Measurements from ENCODE around the gene ZFP36L1.

The ZFP36L1 gene

DNA sequence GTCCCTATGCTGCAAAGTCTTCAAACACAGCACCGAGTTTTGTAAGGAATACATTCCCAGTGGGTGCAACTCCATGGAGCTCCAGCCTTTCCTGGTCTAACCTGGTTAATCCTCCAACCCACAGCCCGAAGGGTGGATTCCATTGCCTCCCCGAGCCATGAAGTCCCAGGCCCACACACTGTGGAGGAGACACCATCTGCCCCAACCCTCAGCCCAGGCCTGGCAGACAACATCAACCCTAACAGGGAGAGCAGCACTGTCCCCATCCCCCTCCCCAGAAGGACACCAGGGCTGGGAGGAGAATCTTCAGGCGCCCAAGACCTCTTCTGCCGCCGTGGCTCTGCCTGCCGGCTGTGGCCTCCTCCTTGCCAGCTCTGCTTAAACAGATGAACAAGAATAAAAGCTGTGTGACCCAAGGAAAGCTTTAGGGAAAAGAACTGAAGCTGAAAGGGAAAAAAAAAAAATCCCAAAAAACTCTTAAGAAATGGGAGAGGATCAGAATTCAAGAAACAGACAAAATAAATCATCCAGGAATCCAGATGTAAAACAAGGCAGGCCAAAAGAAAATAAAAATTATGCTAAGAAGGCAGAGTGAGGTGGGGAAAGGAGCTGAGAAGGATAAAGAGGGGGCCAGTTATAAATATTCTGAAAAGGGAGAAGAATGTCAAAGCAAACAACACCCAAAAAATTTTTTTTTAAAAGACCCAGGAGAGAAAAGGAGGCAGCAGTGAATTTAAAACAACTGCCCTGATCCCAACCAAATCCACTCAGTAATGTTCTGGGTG is 16.0 kb upstream of the ZFP36L1 start:
- TF ChIP-seq, protein P1, sequence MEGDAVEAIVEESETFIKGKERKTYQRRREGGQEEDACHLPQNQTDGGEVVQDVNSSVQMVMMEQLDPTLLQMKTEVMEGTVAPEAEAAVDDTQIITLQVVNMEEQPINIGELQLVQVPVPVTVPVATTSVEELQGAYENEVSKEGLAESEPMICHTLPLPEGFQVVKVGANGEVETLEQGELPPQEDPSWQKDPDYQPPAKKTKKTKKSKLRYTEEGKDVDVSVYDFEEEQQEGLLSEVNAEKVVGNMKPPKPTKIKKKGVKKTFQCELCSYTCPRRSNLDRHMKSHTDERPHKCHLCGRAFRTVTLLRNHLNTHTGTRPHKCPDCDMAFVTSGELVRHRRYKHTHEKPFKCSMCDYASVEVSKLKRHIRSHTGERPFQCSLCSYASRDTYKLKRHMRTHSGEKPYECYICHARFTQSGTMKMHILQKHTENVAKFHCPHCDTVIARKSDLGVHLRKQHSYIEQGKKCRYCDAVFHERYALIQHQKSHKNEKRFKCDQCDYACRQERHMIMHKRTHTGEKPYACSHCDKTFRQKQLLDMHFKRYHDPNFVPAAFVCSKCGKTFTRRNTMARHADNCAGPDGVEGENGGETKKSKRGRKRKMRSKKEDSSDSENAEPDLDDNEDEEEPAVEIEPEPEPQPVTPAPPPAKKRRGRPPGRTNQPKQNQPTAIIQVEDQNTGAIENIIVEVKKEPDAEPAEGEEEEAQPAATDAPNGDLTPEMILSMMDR (IDR thresholded peaks at IDR 0.05): no peak
- TF ChIP-seq ZFX (IDR thresholded peaks at IDR 0.05; ENCODE audit: borderline replicate concordance): no peak

DNA sequence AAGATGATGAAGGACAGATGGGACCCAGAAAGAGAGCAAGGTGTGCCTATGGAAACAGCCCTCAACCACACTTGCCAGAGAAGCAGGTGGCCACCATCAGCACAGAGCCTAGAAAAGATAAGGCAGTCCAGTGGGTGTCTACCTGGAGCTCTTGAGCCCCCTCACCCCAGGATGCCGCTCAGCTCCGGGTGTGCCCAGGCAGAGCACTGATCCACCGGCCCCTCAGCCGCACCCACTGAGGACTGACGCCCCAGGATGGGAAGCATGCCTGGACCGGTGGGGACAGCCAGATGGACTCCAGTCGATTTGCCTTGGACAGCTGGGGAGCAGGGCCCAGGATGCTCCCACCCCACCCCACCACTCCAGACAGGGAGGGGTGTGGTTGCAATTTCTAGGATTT is 15.1 kb upstream of the ZFP36L1 start:
- H3K27ac ChIP-seq: no peak overlapping the region
- TF ChIP-seq, protein P1 (IDR thresholded peaks at IDR 0.05): no peak
- no peak for TF ChIP-seq ZFX (IDR thresholded peaks at IDR 0.05; ENCODE audit: borderline replicate concordance)

More for the DNA sequence above, 16.0 kb upstream of the ZFP36L1 start:
- H3K27ac ChIP-seq: no peak overlapping the region

DNA sequence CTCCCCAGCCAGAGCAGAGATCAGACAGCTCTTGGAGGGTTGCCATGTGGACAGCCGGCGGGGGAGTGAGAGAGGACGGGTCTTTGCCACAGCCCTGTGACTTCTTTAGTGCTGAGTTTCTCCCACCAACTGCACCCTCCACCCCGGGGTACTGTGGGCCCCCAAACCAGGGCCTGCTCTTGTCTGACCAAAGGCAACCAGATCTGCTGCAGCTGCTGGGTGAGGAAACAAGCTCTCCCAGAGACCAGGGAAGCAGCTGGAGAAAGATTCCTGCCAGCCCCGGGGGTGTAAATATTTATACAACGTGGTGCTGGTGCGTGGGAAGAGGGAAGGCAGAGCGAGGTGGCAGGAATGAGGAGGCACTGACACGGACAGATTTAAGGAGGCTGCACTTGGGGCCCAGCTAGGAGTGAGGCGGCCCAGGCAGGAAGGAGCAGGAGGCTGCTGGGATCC is 14.3 kb upstream of the ZFP36L1 start:
- TF ChIP-seq, protein P1 (IDR thresholded peaks at IDR 0.05): no peak
- no peak for TF ChIP-seq ZFX (IDR thresholded peaks at IDR 0.05; ENCODE audit: borderline replicate concordance)
- no peak overlapping the region for H3K27ac ChIP-seq

DNA sequence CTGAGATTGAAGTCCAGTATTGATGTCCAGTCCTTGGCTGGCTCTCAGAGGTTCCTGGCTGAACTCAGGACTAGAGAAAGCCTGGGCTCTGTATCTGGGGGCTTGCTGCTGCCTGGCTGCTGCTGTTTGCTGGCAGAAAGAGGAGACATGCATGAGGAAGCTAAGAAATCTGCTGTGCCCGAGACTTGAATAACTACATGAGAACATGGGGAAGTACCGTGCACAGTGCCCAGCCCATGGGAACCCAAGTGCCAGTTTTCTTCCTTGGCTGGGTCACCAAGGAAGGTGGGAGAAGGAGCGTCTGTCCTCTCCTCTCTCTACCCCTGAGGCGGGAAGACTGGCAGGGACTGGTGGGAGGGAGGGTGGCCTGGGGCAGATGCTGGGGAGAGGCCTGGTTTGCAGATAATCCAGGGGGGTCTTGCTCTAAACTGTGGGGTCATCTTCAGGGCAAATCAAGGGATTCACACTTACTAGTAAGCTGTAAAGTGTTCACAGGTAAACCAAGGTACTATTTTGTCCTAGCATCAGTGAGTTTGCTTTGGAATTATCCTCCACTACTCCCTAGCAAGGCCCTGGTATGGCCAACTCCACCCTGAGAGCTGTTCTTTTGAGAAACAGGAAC is 13.8 kb upstream of the ZFP36L1 start:
- no peak for TF ChIP-seq ZFX (IDR thresholded peaks at IDR 0.05; ENCODE audit: borderline replicate concordance)
- TF ChIP-seq, protein P1 (IDR thresholded peaks at IDR 0.05): no peak
- H3K27ac ChIP-seq: no peak overlapping the region

DNA sequence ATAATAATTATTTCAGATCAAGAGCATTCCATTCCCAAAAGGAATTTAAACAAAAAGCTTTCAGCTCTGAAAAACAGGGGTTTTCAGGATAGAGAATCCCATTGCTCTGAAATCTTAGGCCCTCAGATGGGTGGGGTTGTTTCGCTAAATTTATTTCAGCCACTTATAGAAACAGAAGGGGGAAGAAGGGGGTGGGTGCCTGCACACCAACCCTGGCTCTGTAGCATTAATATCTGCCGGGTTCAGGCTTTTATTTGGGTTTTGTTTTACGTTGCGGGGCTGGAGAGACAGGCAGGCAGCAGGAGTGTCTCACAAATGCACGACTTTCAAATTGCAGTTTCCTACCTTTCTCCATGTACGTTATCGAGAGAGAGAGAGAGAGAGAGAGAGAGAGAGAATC is 12.5 kb upstream of the ZFP36L1 start:
- no peak overlapping the region for H3K27ac ChIP-seq
- TF ChIP-seq, protein P1 (IDR thresholded peaks at IDR 0.05): no peak
- TF ChIP-seq ZFX (IDR thresholded peaks at IDR 0.05; ENCODE audit: borderline replicate concordance): no peak

DNA sequence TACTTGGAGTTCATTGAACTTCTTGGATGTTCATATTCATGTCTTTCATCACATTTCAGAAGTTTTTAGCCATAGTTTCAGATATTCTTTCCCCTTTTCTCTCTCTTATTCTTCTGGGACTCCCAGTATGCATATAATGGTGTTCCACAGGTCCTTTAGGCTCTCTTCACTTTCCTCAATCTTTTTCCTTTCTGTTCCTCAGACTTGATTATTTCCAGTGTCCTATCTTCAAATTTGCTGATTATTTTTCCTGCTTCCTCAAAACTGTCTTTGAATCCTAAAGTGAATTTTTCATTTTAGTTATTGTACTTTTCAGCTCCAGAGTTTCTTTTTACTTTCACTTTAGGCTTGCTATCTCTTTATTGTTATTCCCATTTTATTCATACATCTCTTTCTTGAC is 8.8 kb upstream of the ZFP36L1 start:
- TF ChIP-seq, protein P1 (IDR thresholded peaks at IDR 0.05): no peak
- no peak for TF ChIP-seq ZFX (IDR thresholded peaks at IDR 0.05; ENCODE audit: borderline replicate concordance)
- no peak overlapping the region for H3K27ac ChIP-seq

DNA sequence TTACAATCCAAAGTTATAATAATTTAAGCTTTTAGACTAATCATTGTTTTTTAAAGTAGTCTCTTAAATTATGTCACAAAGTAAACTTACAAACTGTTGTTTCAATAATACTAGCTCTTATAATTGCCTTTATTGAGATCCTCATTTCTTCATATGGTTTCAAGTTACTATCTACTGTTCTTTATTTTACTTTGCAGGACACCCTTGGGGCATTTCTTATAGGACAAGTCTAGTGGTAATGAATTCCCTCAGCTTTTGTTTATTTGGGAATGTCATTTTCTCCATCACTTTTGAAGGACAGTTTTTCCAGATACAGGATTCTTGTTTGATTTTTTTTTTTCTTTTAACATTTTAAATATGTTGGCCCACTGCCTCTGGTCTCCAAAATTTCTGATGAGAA is 8.1 kb upstream of the ZFP36L1 start:
- no peak for TF ChIP-seq ZFX (IDR thresholded peaks at IDR 0.05; ENCODE audit: borderline replicate concordance)
- TF ChIP-seq, protein P1 (IDR thresholded peaks at IDR 0.05): no peak
- H3K27ac ChIP-seq: no peak overlapping the region
